ENCODE measurements around the gene CST8.

CST8 gene

GRCh38 chr20:23524146-23524545 lies 33.2 kb downstream of the CST8 start:
- no peak for DNase-seq (ENCODE audit: low read depth in 2 of 2)

DNA sequence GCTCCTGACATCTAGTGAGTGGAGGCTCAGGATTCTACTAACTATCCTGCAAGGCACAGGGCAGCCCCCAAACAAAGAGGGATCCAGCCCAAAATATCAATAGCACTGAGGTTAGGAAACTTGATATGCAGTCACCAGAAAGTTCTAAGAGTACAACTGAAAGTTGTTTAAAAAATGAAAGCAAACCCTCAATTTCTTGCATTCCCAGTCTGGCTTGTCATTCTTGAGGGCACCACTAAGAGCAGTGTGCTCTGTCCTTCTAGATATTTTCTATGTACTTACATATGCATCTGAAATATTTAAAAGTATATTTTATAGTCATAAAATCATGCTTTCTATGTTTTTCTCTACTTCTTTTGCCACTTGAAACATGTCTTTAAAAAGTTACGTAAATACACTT lies 35.9 kb downstream of the CST8 start:
- no peak for DNase-seq (ENCODE audit: low read depth in 2 of 2)

DNA sequence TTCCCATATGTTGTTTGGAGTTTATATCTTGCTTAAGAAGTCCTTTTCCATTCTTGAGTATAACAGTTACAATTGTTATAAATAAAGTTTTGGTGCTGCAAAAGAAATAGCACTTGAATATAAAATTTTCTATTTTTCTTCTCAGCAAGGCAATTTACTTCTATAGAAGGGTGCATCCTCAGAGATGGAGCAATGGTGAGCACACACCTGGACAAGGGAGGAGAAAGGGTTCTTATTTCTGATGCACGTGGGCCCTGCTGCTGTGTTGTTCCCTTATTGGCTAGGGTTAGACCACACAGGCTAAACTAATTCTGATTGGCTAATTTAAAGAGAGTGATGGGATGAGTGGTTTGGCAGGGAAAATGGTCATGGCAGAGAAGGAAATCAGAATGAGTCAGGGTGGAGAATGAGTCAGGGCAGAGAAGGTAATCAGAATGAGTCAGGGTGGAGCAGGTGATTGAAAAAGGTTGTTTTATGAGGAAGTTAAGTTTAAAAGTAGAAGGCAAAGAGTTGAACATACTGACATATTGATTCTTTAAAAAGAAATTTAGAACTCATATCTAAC lies 38.0 kb downstream of the CST8 start:
- no peak for DNase-seq (ENCODE audit: low read depth in 2 of 2)

DNA sequence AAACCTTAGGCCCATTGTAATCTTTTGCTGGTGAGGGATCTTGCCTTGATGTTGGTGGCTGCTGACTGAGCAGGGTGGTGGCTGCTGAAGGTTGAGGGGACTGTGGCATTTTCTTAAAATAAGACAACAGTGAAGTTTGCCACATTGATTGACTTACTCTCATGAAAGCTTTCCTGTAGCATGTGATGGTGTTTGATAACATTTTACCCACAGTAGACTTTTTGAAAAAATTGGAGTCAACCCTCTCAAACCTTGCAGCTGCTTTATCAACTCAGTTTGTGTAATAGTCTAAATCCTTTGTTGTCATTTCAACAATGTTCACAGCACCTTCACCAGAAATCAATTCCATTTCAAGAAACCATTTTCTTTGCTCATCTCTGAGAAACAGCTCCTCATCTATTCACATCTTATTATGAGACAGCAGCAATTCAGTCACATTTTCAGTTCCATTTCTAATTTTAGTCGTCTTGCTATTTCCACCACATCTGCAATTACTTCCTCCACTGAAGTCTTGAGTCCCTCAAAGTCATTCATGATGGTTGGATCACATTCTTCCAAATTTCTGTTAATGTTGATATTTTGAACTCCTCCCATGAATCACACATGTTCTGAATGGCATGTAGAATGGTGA lies 40.1 kb downstream of the CST8 start:
- DNase-seq (ENCODE audit: low read depth in 2 of 2), result no peak

- DNase-seq (ENCODE audit: low read depth in 2 of 2), result no peak
These were observed 41.6 kb downstream of the CST8 start for GRCh38 chr20:23532533-23532932.

DNA sequence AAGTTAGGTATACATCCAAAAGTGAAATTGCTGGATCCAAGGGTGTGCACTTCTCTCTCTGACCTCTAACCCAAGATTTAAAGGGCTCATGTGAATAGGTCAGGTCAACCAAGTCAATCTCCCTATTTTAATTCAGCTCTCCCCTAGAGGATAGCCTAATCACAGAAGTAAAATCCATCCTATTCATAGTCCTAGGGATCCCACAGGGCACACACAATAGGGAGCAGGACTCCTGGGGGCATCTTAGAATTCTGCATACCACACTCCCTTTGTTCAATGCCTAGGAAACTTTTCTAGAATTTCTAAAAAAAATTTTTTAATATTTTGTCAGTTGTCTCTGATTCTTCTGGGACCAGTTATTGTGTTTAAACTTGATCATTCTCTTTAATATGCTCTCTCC lies 42.2 kb downstream of the CST8 start:
- DNase-seq (ENCODE audit: low read depth in 2 of 2), result no peak

DNA sequence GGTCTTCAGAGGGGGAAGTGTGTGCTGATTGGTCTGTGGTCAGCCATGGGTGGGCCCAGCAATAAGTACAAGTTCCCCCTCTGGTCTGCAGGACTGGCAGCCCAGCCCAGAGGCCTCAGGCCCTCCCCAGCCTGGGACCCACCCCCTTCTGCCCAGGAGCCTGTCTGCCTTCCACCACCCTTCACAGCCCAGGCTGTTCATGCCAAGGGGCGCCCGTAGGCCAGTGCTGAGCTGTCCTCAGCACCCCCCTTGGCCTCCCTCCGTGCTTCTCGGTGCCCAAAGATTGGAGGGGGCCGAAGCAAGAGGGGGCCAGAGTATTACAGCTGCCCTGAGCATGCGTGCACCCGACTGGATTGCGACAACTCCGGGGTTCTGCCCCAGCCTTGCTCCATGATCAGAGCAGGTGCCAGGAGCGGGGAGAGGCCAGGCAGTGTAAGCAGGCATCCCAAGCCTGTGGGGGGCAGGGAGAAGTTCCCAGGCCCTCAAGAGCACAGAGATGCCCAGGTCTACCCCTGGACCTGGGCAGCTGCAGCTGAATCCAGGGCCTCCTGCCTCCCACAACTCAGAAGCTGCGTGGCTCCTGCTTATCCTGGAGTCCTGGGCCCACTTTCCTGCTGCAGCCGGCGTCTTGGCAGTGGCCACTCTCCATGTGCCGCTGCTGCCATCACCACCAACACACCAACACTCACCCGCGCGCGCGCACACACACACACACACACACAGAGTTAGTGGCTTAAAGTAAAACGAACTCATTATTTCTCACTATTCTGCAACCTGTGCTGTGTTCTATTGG lies 44.1 kb downstream of the CST8 start:
- no peak for DNase-seq (ENCODE audit: low read depth in 2 of 2)

DNA sequence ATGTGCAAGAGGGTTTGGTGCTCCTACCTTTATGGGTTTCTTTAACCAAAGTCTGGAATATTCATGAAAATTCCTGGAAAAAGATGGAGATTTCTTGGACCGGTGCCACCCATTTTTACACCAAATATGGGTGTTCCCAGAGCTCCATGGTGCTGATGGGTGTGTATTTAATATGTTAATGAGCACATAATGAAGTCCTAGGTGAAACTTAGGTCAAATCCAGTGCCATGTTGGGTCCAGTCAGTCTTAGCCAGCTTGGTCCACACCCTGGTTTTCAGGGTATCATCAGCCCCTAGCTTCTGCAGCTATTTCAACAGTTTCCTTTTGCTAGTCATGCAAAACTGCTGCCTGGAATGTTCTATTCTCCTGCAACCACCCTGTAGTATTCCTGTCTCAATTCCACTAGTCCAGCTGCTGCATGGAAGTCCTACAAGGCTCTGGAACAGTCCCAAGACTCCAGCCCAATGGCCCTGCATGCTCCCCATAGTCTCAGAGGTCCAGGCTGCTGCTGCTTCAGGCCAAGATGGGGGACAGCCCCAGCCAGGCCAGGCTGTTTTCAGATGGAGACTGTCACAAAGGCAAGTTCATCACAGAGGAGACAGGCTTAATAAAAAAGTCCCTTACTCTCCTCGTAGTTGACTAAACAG lies 45.5 kb downstream of the CST8 start:
- no peak for DNase-seq (ENCODE audit: low read depth in 2 of 2)

DNA sequence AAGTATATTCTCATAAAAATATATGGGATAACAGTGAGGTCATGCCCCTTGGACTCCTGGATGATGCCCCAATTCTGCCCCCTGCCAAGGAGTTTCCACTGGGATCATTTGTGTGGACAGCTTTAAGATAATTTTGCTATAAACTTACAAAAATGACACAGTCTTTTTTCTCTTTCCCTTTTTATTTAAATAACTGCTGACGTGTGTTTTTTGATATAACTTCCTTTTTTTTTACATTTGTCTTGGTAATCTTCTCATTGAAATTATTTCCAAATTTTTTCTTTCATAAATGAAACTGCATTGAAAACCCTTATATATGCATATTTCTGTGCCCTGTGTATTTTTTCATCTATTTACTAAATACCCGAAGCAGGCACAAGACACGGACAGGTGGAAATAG lies 46.1 kb downstream of the CST8 start:
- no peak for DNase-seq (ENCODE audit: low read depth in 2 of 2)

GRCh38 chr20:23540624-23541023 lies 49.7 kb downstream of the CST8 start:
- DNase-seq (ENCODE audit: low read depth in 2 of 2), result no peak

GRCh38 chr20:23541330-23541729 lies 50.4 kb downstream of the CST8 start:
- DNase-seq (ENCODE audit: low read depth in 2 of 2), result no peak

- no peak for DNase-seq (ENCODE audit: low read depth in 2 of 2)
These were observed 50.9 kb downstream of the CST8 start for GRCh38 chr20:23541776-23542175.

GRCh38 chr20:23542801-23543200 lies 51.9 kb downstream of the CST8 start:
- DNase-seq (ENCODE audit: low read depth in 2 of 2), result no peak

DNA sequence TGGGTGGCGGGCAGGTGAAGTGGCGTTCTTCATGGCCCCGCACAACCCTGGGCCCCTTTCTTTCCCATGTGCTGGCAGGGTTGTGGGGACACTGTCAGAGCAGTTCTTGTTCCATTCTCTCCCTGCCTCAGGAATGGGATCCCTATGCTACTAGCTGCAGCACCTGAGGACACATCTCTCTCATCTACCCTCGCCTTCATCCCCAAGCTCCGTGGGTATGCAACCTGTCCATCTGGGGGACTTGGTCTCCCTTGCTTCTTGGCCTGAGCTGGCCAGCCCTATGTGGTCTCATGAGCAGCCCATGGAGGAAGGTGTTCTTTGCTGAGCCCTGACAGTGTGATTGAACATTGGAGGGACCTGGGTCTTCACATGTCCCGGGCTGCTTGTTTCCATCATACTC lies 53.2 kb downstream of the CST8 start:
- no peak for DNase-seq (ENCODE audit: low read depth in 2 of 2)
